GM12878 (cell line): ENCODE measurements around the gene LPGAT1.

Experiments
- POLR2A ChIP-seq: IDR thresholded peaks from 2 replicates; pipeline ENCODE4 v1.6.1; 2011; ENCODE audit warnings: low read depth, mild to moderate bottlenecking, low read length
- TF ChIP-seq, protein P1 (sequence below): fragments of 450-650 bp; IDR thresholded peaks from 2 replicates; pipeline ENCODE4 v1.6.1; 2014; ENCODE audit warnings: mild to moderate bottlenecking
- TF ChIP-seq, protein P2 (sequence below), 3 experiments: IDR thresholded peaks in 2 of 3; conservative IDR thresholded peaks in 1 of 3; 2 replicates each; pipeline ENCODE4 v1.5.1; 2011; ENCODE audit warnings: low read depth in 3 of 3, low read length in 3 of 3, mild to moderate bottlenecking in 3 of 3, control low read depth in 2 of 3, moderate library complexity in 2 of 3, inconsistent platforms in 1 of 3, mixed read lengths in 1 of 3; ENCODE audit not compliant: control insufficient read depth in 2 of 3, insufficient read depth in 1 of 3; ENCODE audit errors: extremely low read depth in 1 of 3

DNA sequence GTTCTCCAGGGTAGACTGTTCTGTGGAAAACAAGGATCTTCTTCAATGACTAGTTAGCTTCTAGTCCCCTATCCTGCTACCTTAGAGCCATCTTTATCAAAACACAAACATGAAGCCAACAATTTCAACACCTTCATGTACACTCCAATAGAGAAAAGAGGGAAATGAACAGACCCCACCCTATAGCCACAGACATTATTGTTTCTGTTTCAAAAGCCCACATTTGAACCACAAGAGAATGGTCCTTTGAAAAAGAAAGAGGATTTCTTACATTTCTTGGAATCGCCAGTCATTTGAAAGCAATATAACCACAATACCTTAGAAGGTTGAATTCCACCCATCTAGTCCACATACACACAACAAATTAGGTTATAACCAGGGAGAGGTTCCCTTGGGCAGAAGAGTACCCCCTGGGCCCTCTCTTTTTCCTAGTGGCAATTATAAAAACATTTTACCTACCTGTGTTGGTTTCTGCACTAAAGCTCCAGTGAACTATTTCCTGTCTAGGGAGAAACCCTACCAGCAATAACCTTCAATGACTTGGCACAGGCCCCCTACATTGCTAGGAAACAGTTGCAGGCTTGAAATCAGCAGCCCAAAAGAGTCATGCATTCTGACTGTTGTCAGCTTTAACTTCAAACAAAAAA lies 2.7 kb upstream of the LPGAT1 start:
- TF ChIP-seq POLR2A: no peak
- TF ChIP-seq, protein P1, sequence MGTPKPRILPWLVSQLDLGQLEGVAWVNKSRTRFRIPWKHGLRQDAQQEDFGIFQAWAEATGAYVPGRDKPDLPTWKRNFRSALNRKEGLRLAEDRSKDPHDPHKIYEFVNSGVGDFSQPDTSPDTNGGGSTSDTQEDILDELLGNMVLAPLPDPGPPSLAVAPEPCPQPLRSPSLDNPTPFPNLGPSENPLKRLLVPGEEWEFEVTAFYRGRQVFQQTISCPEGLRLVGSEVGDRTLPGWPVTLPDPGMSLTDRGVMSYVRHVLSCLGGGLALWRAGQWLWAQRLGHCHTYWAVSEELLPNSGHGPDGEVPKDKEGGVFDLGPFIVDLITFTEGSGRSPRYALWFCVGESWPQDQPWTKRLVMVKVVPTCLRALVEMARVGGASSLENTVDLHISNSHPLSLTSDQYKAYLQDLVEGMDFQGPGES: no peak
- TF ChIP-seq, protein P2, sequence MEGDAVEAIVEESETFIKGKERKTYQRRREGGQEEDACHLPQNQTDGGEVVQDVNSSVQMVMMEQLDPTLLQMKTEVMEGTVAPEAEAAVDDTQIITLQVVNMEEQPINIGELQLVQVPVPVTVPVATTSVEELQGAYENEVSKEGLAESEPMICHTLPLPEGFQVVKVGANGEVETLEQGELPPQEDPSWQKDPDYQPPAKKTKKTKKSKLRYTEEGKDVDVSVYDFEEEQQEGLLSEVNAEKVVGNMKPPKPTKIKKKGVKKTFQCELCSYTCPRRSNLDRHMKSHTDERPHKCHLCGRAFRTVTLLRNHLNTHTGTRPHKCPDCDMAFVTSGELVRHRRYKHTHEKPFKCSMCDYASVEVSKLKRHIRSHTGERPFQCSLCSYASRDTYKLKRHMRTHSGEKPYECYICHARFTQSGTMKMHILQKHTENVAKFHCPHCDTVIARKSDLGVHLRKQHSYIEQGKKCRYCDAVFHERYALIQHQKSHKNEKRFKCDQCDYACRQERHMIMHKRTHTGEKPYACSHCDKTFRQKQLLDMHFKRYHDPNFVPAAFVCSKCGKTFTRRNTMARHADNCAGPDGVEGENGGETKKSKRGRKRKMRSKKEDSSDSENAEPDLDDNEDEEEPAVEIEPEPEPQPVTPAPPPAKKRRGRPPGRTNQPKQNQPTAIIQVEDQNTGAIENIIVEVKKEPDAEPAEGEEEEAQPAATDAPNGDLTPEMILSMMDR (IDR thresholded peaks at IDR 0.05 in 2 of 3, conservative IDR thresholded peaks at IDR 0.05 in 1 of 3; ENCODE audit: control insufficient read depth in 2 of 3, extremely low read depth in 1 of 3, insufficient read depth in 1 of 3, low read depth in 3 of 3, low read length in 3 of 3): no peak
